Osteoblast (primary cell): ENCODE measurements around the gene FNDC10. TPM values are rescaled to one million over a fixed set of nuclear protein-coding genes. Genes with fewer than 3 reads are reported as not detected.

Experiments
- DNase-seq: peaks from one replicate; pipeline ENCODE4 v3.0.0; 2011; ENCODE audit warnings: low spot score, mixed read lengths; ENCODE audit not compliant: insufficient read length; ENCODE audit errors: missing footprints
- H2AFZ ChIP-seq: 2 replicates; pipeline ENCODE4 v1.6.0; 2011; ENCODE audit warnings: mild to moderate bottlenecking, low read length
- H3K27ac ChIP-seq: 2 replicates; pipeline ENCODE4 v1.5.1; 2011; ENCODE audit warnings: mild to moderate bottlenecking, low read depth, low read length, moderate library complexity
- H3K27me3 ChIP-seq: 2 replicates; pipeline ENCODE4 v1.6.0; 2012; ENCODE audit warnings: mild to moderate bottlenecking, control low read depth, inconsistent platforms, low read length, moderate library complexity; ENCODE audit not compliant: insufficient read depth
- H3K36me3 ChIP-seq: 2 replicates; pipeline ENCODE4 v1.5.1; 2011; ENCODE audit warnings: mild to moderate bottlenecking, low read length, control low read depth, moderate library complexity; ENCODE audit not compliant: insufficient read depth
- H3K4me1 ChIP-seq: 2 replicates; pipeline ENCODE4 v1.5.1; 2011; ENCODE audit warnings: mild to moderate bottlenecking, low read length, control low read depth, moderate library complexity; ENCODE audit not compliant: insufficient read depth
- H3K4me2 ChIP-seq: 2 replicates; pipeline ENCODE4 v1.6.0; 2011; ENCODE audit warnings: mild to moderate bottlenecking, low read length; ENCODE audit not compliant: insufficient read depth
- H3K4me3 ChIP-seq: fragments of 200-600 bp; sonication (generic); 3 replicates; pipeline ENCODE4 v1.5.1; 2012; ENCODE audit warnings: mild to moderate bottlenecking, low read length, inconsistent platforms; ENCODE audit not compliant: insufficient read depth
- H3K79me2 ChIP-seq: 2 replicates; pipeline ENCODE4 v1.6.0; 2012; ENCODE audit warnings: mild to moderate bottlenecking, low read length, control low read depth, inconsistent platforms; ENCODE audit not compliant: insufficient read depth
- H3K9me3 ChIP-seq: 2 replicates; pipeline ENCODE4 v1.5.1; 2011; ENCODE audit warnings: low read depth, low read length, control low read depth
- H4K20me1 ChIP-seq: 2 replicates; pipeline ENCODE4 v1.6.0; 2012; ENCODE audit warnings: mild to moderate bottlenecking, low read length, control low read depth; ENCODE audit not compliant: insufficient read depth
- CTCF ChIP-seq: IDR thresholded peaks from 2 replicates; pipeline ENCODE4 v1.5.1; 2011; ENCODE audit warnings: mild to moderate bottlenecking, low read depth, low read length, moderate library complexity; ENCODE audit errors: extremely low read depth
- total RNA-seq: library from RNA; depleted of rRNA; stranded (reverse); fragments of >200 nt; gene quantifications from 2 replicates; pipeline ENCODE4 v1.2.3, GENCODE V29; 2012

Gene FNDC10
- total RNA-seq, 1 donor: 2.5 TPM

GRCh38 chr1:1602968-1603506, 3.1 kb upstream of the FNDC10 start:
- no peaks in the 10 kb centered on the region for H4K20me1 ChIP-seq
- H3K27ac ChIP-seq: no peak overlapping the region
- no peak overlapping the region for H3K4me3 ChIP-seq
- no peaks in the 10 kb centered on the region for H3K4me1 ChIP-seq
- no peak overlapping the region for H2AFZ ChIP-seq
- H3K79me2 ChIP-seq: no peaks in the 10 kb centered on the region
- H3K4me2 ChIP-seq: no peak overlapping the region
- H3K36me3 ChIP-seq: no peaks in the 10 kb centered on the region
- peaks cover 31% of the 10 kb centered on the region for H3K27me3 ChIP-seq
- peak; percentile 88 for DNase-seq
- no peaks in the 10 kb centered on the region for H3K9me3 ChIP-seq
- no peak for TF ChIP-seq CTCF

GRCh38 chr1:1602304-1602967, 2.5 kb upstream of the FNDC10 start:
- peak; percentile 91 for DNase-seq
- Histone ChIP-seq H4K20me1 (peaks cover 4% of the 10 kb centered on the region), H3K4me3 (no peak overlapping the region), H3K9me3 (no peaks in the 10 kb centered on the region), H3K36me3 (no peaks in the 10 kb centered on the region), H3K4me1 (no peaks in the 10 kb centered on the region), H3K27me3 (peaks cover 36% of the 10 kb centered on the region), H3K79me2 (no peaks in the 10 kb centered on the region), H3K4me2 (no peak overlapping the region), H2AFZ (no peak overlapping the region), H3K27ac (no peak overlapping the region)
- no peak for TF ChIP-seq CTCF

GRCh38 chr1:1601564-1602303, 1.8 kb upstream of the FNDC10 start:
- peaks cover 41% of the 10 kb centered on the region for H3K27me3 ChIP-seq
- H3K79me2 ChIP-seq: no peaks in the 10 kb centered on the region
- no peak overlapping the region for H3K4me2 ChIP-seq
- DNase-seq: peak; percentile 84
- peaks cover 4% of the 10 kb centered on the region for H4K20me1 ChIP-seq
- no peak overlapping the region for H3K4me3 ChIP-seq
- no peak overlapping the region for H3K27ac ChIP-seq
- H3K36me3 ChIP-seq: no peaks in the 10 kb centered on the region
- H3K4me1 ChIP-seq: no peaks in the 10 kb centered on the region
- TF ChIP-seq CTCF: no peak
- H2AFZ ChIP-seq: no peak overlapping the region
- no peaks in the 10 kb centered on the region for H3K9me3 ChIP-seq
